BLaER1 treated with 17β-estradiol and CSF1 and Interleukin-3, amounts not matched to agents 10 nM and 100 nM (cell line): ENCODE results near the gene GRIK1.

ENCODE experiments used
- H3K27ac ChIP-seq, 11 experiments: shearing (Covaris generic); formaldehyde crosslinking; 2 replicates each; pipeline ENCODE4 v1.8.1; 2022
- H3K27me3 ChIP-seq, 11 experiments: shearing (Covaris generic); formaldehyde crosslinking; 2 replicates each; pipeline ENCODE4 v1.8.1; 2022
- H3K36me3 ChIP-seq, 11 experiments: shearing (Covaris generic); formaldehyde crosslinking; 2 replicates each; pipeline ENCODE4 v1.8.1; 2022
- H3K4me1 ChIP-seq, 10 experiments: shearing (Covaris generic); formaldehyde crosslinking; 2 replicates each; pipeline ENCODE4 v1.8.1; 2022
- H3K4me2 ChIP-seq, 11 experiments: shearing (Covaris generic); formaldehyde crosslinking; 2 replicates each; pipeline ENCODE4 v1.8.1; 2022
- H3K4me3 ChIP-seq, 10 experiments: shearing (Covaris generic); formaldehyde crosslinking; 2 replicates each; pipeline ENCODE4 v1.8.1; 2022
- H3K9ac ChIP-seq, 11 experiments: shearing (Covaris generic); formaldehyde crosslinking; 2 replicates each; pipeline ENCODE4 v1.8.1; 2022
- H3K9me3 ChIP-seq, 11 experiments: shearing (Covaris generic); formaldehyde crosslinking; replicated peaks in 1 of 11; 2 replicates each; pipeline ENCODE4 v1.8.1; 2022
- H4K20me1 ChIP-seq, 11 experiments: shearing (Covaris generic); formaldehyde crosslinking; 2 replicates each; pipeline ENCODE4 v1.8.1; 2022
- Cebpa-rat ChIP-seq, 11 experiments: shearing (Covaris generic); IDR thresholded peaks; 2 replicates each; pipeline ENCODE4 v1.8.1; 2022

Gene GRIK1

DNA sequence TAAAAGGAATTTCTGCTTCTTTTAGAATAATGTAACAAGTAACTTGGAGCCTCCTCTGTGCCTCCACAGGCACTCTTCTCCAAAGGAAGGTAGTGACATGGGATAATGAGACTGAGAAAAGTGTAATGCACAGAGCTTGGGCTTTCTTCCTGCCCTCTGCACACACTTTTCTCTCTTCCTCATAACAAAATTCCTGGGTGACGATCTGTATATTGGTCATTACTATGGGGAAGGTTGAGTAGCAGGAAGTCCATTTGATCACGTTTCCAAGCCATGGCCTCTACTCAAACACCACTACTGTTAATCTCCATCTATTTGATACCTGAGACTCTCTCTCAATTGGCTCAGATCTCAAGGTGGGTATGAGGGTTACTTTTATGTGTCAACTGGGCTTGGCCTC is 113.9 kb downstream of the GRIK1 start:
- Histone ChIP-seq H3K4me3 (no peak overlapping the region), H3K4me1 (no peaks in the 10 kb centered on the region), H4K20me1 (no peaks in the 10 kb centered on the region), H3K36me3 (no peaks in the 10 kb centered on the region), H3K27me3 (no peaks in the 10 kb centered on the region), H3K9ac (no peak overlapping the region), H3K4me2 (no peak overlapping the region), H3K27ac (no peak overlapping the region), H3K9me3 (peaks cover 0 to 11% (median 3%) of the 10 kb centered on the region in 11 experiments; a peak in 7 of 22 replicates)
- TF ChIP-seq Cebpa-rat (IDR thresholded peaks at IDR 0.05) = no peak

DNA sequence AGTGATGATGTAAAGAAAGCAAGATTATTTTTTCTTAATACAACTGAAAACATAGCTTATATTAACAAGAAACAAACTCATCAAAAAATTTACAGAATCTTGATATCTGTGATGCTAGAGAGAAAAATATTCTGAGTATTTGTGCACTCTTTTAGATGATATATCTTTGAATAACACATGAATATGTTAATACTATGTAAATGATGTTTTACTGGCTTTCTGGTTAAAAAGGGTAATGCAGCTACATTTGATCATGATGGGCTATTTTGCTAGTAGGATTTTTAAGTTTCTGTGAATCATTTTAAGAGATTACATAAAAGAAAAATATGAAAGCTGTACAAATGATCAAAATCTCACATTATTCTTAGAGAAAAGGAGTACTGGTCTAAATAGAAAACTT is 114.5 kb downstream of the GRIK1 start:
- no peak overlapping the region for H3K4me2 ChIP-seq
- no peaks in the 10 kb centered on the region for H3K36me3 ChIP-seq
- no peaks in the 10 kb centered on the region for H3K4me1 ChIP-seq
- no peak for TF ChIP-seq Cebpa-rat (IDR thresholded peaks at IDR 0.05)
- H3K9me3 ChIP-seq = peaks cover 0 to 11% (median 3%) of the 10 kb centered on the region in 11 experiments; a peak in 7 of 22 replicates
- H3K4me3 ChIP-seq = no peak overlapping the region
- no peaks in the 10 kb centered on the region for H3K27me3 ChIP-seq
- no peaks in the 10 kb centered on the region for H4K20me1 ChIP-seq
- no peak overlapping the region for H3K9ac ChIP-seq
- no peak overlapping the region for H3K27ac ChIP-seq

DNA sequence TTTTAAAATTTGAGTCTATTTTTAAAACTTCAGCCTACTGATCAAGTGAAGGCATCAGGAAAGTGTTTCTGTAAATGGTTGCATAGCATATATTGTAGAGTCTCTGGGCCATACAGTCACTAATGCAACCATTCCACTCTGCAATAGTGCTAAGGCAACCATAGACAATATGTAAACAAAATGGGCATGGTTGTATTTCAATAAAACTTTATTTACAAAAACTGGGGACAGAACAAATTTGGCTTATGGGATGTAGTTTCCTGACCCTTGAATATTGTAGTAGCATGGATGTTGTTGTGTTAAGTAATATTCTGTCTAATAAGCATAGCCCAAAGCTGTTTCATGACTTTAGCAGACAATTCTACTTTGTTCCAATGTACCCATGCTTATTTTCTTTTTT is 117.7 kb downstream of the GRIK1 start:
- no peaks in the 10 kb centered on the region for H4K20me1 ChIP-seq
- no peaks in the 10 kb centered on the region for H3K4me1 ChIP-seq
- no peak overlapping the region for H3K4me3 ChIP-seq
- H3K36me3 ChIP-seq = no peaks in the 10 kb centered on the region
- H3K4me2 ChIP-seq = no peak overlapping the region
- no peaks in the 10 kb centered on the region for H3K27me3 ChIP-seq
- no peak overlapping the region for H3K9ac ChIP-seq
- no peak overlapping the region for H3K27ac ChIP-seq
- H3K9me3 ChIP-seq = no peaks in the 10 kb centered on the region; a peak in 1 of 22 replicates
- TF ChIP-seq Cebpa-rat (IDR thresholded peaks at IDR 0.05) = no peak

DNA sequence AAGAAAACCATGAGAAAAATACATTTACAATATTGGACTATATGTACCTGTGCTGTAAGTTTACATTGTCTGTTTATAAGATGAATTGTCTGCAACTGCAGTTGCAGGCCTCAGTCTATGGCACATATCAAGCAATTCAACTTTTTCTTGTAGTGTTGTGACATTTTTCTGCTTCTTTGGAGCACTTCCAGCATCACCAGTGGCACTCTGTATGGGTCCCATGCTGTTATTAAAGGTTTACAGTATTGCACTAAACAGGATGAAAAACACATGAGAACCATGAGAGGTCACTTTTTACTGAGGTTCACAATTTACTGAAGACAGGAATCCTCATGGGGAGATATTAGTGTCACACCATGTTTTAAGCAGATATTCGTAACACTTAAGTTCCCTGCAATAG is 118.6 kb downstream of the GRIK1 start:
- Histone ChIP-seq H3K4me1 (no peaks in the 10 kb centered on the region), H3K4me3 (no peak overlapping the region), H4K20me1 (no peaks in the 10 kb centered on the region), H3K4me2 (no peak overlapping the region), H3K27me3 (no peaks in the 10 kb centered on the region), H3K9ac (no peak overlapping the region), H3K27ac (no peak overlapping the region), H3K9me3 (no peaks in the 10 kb centered on the region), H3K36me3 (no peaks in the 10 kb centered on the region)
- TF ChIP-seq Cebpa-rat (IDR thresholded peaks at IDR 0.05) = no peak

DNA sequence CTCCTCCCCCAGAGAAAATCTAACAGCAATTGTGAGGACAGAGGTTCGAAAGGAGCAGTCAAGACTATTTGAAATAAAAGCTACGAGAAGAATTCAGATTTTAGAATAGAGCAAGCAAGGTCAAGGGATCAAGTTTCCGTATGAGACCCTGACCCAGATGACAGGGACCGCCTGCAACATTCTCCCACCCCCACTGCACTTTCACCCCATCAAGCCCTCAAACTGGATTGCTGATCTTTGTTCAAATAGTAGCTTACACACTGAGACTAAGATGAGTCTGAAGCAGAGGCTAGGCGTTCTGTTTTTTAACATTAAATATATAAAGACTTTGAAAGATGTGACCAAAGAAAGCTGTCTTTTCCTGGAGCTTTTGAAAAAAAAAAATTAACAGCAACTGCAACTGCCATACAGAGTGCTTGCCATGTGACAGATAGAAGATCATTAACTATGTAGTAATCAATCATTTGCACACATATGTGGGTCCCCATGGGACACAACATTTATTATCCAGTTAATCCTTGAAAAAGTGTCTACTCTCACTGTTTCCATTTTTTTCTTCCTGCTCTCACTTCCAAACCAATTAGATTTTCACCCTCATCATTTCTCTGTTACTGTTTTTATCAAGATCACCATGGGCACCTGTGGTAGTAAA is 120.0 kb downstream of the GRIK1 start:
- H3K27ac ChIP-seq = no peak overlapping the region

DNA sequence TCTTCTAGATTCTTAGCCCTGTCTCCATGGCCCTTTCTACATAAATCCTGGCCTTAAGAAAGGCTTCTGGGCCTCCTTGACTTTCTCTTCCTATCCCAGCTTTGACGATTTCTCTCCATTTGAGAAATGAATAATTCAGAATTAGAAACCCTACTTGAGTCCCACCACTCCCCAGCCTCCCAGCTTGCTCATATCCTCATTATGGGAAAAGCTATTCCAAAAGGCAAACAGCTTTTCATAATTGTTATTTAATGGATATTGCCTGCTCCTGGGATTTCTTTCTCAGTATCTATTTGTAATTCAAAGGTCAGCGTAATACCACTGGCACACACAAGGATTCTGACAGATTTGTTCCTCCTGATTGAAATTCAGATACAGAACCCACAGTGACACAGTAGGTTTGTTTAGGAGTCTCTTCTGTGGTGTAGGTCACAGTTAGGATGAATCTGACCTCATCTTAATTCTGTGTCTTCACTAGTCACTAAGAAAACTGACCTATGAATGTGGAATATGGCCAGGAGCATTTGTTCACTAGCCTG is 121.3 kb downstream of the GRIK1 start:
- Histone ChIP-seq H3K36me3 (no peaks in the 10 kb centered on the region), H4K20me1 (no peaks in the 10 kb centered on the region), H3K27ac (no peak overlapping the region), H3K4me3 (no peak overlapping the region), H3K9ac (no peak overlapping the region), H3K4me2 (no peak overlapping the region), H3K4me1 (no peaks in the 10 kb centered on the region; a peak in 1 of 20 replicates), H3K27me3 (no peaks in the 10 kb centered on the region), H3K9me3 (no peaks in the 10 kb centered on the region)
- no peak for TF ChIP-seq Cebpa-rat (IDR thresholded peaks at IDR 0.05)

More for the DNA sequence above, 120.0 kb downstream of the GRIK1 start:
- Histone ChIP-seq H3K27me3 (no peaks in the 10 kb centered on the region), H3K4me3 (no peak overlapping the region), H3K9ac (no peak overlapping the region), H3K36me3 (no peaks in the 10 kb centered on the region), H3K4me1 (no peaks in the 10 kb centered on the region), H3K4me2 (no peak overlapping the region), H3K9me3 (no peaks in the 10 kb centered on the region), H4K20me1 (no peaks in the 10 kb centered on the region)
- TF ChIP-seq Cebpa-rat (IDR thresholded peaks at IDR 0.05) = no peak

DNA sequence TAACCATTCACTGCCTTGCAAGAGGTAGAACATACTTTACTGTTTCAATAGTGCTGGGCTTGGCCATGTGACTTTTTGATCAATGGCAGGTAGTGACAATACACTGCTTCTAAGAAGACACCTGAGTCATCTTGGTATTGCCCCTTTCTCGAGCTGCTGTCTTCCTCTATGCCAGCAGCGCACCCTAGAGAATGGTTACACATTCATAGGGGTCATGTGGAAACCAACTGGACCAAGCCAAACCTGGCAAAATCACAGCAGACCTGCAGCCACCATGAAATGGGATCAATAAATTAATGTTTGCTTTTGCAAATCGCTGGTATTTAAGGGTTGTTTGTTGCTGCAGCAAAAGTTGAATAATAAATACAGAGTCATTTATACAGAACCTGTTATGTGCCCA is 122.3 kb downstream of the GRIK1 start:
- Histone ChIP-seq H3K9me3 (no peaks in the 10 kb centered on the region), H3K4me3 (no peak overlapping the region)

DNA sequence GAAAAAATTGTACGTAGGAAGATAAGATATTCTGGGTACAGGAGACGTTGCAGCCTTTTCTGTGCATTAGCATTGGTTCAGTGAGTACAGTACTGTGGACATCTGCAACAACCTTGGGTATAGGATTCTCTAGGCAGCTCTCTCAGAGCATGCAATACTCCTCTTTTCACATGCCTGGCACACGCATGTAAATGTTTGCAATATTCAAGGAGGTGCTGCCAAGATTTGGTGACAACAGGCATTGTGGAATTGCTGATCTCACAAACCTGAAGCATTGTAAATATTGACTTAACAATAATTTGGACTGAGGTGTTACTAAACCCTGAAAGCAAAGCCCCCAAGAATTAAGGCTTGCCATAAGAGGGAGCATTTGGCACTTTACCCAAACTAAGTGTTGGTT is 126.8 kb downstream of the GRIK1 start:
- Histone ChIP-seq H3K36me3 (no peaks in the 10 kb centered on the region), H3K9me3 (no peaks in the 10 kb centered on the region), H3K4me3 (no peak overlapping the region), H4K20me1 (no peaks in the 10 kb centered on the region), H3K4me1 (no peaks in the 10 kb centered on the region; a peak in 1 of 20 replicates), H3K27ac (no peak overlapping the region), H3K27me3 (no peaks in the 10 kb centered on the region), H3K4me2 (no peak overlapping the region), H3K9ac (no peak overlapping the region)
- TF ChIP-seq Cebpa-rat (IDR thresholded peaks at IDR 0.05) = no peak

More for the DNA sequence above, 122.3 kb downstream of the GRIK1 start:
- H4K20me1 ChIP-seq = no peaks in the 10 kb centered on the region
- no peak overlapping the region for H3K4me2 ChIP-seq
- H3K27ac ChIP-seq = no peak overlapping the region
- no peak overlapping the region for H3K9ac ChIP-seq
- H3K4me1 ChIP-seq = no peaks in the 10 kb centered on the region; a peak in 1 of 20 replicates
- TF ChIP-seq Cebpa-rat (IDR thresholded peaks at IDR 0.05) = no peak
- no peaks in the 10 kb centered on the region for H3K27me3 ChIP-seq
- no peaks in the 10 kb centered on the region for H3K36me3 ChIP-seq

DNA sequence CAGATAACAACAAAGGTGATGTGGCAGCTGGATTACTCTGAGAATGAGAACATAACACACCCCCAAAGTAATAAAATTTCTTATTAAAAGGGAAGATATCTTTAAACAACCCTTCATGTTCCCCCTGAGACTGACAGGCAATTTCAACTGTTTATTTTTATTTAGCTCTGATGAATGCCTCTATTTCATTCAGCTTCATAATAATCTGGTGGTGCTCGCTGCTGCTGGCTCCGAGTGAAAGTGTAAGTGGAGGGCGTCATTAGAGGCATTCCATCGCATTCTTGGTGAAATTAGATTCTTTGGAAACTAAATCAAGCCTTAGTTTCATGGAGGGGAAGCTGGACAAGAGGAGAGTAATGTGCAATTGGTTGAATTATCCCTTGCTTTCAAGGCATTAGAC is 128.9 kb downstream of the GRIK1 start:
- no peak overlapping the region for H3K4me2 ChIP-seq
- H4K20me1 ChIP-seq = no peaks in the 10 kb centered on the region
- TF ChIP-seq Cebpa-rat (IDR thresholded peaks at IDR 0.05) = no peak
- no peak overlapping the region for H3K9ac ChIP-seq
- no peaks in the 10 kb centered on the region; a peak in 1 of 20 replicates for H3K4me1 ChIP-seq
- H3K27ac ChIP-seq = no peak overlapping the region
- H3K9me3 ChIP-seq = no peaks in the 10 kb centered on the region
- no peak overlapping the region for H3K4me3 ChIP-seq
- no peaks in the 10 kb centered on the region for H3K27me3 ChIP-seq
- H3K36me3 ChIP-seq = no peaks in the 10 kb centered on the region

DNA sequence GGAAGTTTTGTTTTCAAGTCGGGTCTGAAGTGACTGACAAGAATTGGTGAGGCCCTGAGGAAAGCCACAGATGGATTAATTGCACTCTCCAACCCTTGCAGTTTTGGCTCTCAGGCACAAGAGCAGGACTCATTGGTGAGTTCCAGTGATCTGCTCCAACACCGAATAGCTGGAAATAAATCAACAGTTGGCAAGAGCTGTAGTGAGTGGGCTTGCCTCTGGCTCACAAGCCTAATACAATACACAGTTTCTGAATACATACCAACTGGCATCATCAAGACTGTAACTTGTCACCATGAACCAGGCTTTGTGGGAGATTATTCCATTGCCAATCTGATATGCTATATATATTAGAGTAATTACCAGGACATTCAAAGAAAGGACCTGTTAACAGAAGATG is 131.6 kb downstream of the GRIK1 start:
- H3K4me2 ChIP-seq = no peak overlapping the region
- H3K36me3 ChIP-seq = no peaks in the 10 kb centered on the region
- no peak overlapping the region for H3K9ac ChIP-seq
- H3K27ac ChIP-seq = no peak overlapping the region
- no peaks in the 10 kb centered on the region for H4K20me1 ChIP-seq
- no peak overlapping the region for H3K4me3 ChIP-seq
- no peak for TF ChIP-seq Cebpa-rat (IDR thresholded peaks at IDR 0.05)
- H3K4me1 ChIP-seq = no peaks in the 10 kb centered on the region
- no peaks in the 10 kb centered on the region for H3K27me3 ChIP-seq
- H3K9me3 ChIP-seq = no peaks in the 10 kb centered on the region
